ENCODE measurements around the gene DIP2C. TPM values are rescaled to one million over a fixed set of nuclear protein-coding genes. Genes with fewer than 3 reads are reported as not detected.

Gene DIP2C
- total and polyA plus RNA-seq, 3 donors from 2014 or later = 14.9 to 43.4 (median 30.1) TPM

DNA sequence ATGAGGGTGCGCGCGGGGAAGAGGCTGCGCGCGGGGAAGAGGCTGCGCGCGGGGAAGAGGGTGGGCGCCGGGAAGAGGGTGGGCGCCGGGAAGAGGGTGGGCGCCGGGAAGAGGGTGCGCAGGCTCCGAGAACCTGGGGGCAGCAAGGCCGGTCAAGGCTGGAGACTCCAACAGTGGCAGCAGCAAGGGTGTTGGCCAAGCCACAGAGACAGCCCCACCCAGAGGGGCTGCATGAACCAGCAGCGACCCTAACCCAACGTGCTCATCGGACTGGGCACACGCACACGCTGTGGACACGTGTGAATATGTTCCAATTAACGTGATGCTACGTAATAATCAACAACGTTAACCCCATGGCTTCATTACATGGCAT, 48.8 kb downstream of the DIP2C start:
- TF ChIP-seq, protein P1, sequence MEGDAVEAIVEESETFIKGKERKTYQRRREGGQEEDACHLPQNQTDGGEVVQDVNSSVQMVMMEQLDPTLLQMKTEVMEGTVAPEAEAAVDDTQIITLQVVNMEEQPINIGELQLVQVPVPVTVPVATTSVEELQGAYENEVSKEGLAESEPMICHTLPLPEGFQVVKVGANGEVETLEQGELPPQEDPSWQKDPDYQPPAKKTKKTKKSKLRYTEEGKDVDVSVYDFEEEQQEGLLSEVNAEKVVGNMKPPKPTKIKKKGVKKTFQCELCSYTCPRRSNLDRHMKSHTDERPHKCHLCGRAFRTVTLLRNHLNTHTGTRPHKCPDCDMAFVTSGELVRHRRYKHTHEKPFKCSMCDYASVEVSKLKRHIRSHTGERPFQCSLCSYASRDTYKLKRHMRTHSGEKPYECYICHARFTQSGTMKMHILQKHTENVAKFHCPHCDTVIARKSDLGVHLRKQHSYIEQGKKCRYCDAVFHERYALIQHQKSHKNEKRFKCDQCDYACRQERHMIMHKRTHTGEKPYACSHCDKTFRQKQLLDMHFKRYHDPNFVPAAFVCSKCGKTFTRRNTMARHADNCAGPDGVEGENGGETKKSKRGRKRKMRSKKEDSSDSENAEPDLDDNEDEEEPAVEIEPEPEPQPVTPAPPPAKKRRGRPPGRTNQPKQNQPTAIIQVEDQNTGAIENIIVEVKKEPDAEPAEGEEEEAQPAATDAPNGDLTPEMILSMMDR (IDR thresholded peaks at IDR 0.05) = no peak
- TF ChIP-seq POLR2A (IDR thresholded peaks at IDR 0.05) = no peak

DNA sequence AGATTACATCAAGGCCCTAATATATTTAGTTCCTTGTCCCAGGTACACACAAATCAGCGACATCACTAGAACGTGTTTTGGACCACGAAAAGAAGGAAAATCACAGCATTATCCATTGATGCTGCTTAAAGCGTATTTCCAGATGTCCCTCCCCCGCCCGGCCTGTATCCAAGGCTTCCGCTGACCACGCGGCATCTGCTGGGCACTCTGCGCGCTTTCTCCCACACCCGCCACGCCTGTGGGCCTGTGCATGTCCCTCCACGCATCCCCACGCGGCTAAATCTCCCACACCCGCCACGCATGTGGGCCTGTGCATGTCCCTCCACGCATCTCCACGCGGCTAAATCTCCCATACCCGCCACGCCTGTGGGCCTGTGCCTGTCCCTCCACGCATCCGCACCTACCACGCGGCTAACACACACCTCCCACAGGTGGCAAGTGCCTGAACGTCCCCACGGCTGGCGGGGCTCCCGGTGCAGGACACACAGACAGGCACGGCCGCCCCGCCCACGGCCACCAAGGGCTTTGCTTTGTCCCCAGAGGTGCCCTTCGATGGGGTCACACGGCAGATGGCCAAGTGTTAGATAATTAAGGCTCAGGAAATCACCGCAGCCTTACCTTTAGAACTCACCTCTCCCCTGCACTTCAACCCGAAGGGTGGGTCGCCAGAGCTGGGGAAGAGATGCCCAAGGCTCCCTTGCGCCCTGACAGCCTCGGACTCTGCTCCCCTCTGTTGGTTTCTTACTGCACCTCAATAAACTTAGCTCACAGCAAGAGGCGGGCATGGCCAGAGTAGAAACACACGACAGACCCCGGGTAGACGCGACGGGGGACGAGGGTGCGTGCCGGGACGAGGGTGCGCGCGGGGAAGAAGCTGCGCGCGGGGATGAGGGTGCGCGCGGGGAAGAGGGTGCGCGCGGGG, 49.5 kb downstream of the DIP2C start:
- Histone ChIP-seq H3K4me3 (peak overlapping the region in 1 of 2 donors; percentile 20), H3K36me3 (ENCODE audit: low read depth, missing control alignments) (no peaks in the 10 kb centered on the region), H3K4me1 (no peaks in the 10 kb centered on the region), H3K9me3 (no peaks in the 10 kb centered on the region), H3K27ac (no peak overlapping the region), H3K27me3 (no peaks in the 10 kb centered on the region)
- TF ChIP-seq, protein P1 (IDR thresholded peaks at IDR 0.05) = no peak
- TF ChIP-seq POLR2A (IDR thresholded peaks at IDR 0.05) = no peak
- 81 to 82% methylated on average over 64 of the region's 64 CpGs for WGBS, 2 donors
- DNase-seq = no peak
- intact Hi-C loops (cut with DNase I; ENCODE audit: low total_unique reads) = no loop called here

More for the DNA sequence above, 48.8 kb downstream of the DIP2C start:
- 70 to 88% methylated on average over 27 of the region's 27 CpGs for WGBS, 2 donors
- DNase-seq = no peak
- H3K4me3 ChIP-seq = peak overlapping the region in 1 of 2 donors; percentile 20
- H3K36me3 ChIP-seq (ENCODE audit: low read depth, missing control alignments) = no peaks in the 10 kb centered on the region
- intact Hi-C loops (cut with DNase I; ENCODE audit: low total_unique reads) = no loop called here
- H3K27ac ChIP-seq = no peak overlapping the region
- H3K4me1 ChIP-seq = no peaks in the 10 kb centered on the region
- H3K27me3 ChIP-seq = no peaks in the 10 kb centered on the region
- no peaks in the 10 kb centered on the region for H3K9me3 ChIP-seq

DNA sequence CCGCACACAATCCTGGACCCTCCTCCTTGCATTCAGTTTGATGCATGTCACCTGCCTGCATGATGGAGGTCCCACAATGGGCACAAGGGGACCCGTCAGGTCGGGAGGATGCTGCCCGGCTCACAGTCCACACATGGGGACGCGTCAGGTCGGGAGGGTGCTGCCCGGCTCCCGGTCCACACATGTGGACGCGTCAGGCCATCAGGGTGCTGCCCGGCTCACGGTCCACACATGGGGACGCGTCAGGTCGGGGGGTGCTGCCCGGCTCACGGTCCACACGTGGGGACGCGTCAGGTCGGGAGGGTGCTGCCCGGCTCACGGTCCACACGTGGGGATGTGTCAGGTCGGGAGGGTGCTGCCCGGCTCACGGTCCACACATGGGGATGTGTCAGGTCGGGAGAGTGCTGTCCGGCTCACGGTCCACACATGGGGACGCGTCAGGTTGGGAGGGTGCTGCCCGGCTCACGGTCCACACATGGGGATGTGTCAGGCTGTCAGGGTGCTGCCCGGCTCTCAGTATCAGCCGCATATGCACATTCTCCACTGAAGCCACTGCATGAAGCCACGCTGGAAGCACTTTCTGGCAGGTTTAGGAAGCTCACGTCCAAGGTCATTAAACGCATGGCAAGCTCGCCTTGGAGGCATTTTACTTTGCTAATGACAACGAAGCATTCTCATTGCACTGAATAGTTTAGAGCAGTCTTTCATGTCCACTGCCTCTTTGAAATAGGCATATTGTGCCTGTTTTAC, 50.3 kb downstream of the DIP2C start:
- DNase-seq = no peak
- TF ChIP-seq POLR2A (IDR thresholded peaks at IDR 0.05) = no peak
- TF ChIP-seq, protein P1 (IDR thresholded peaks at IDR 0.05) = no peak
- H3K9me3 ChIP-seq = no peaks in the 10 kb centered on the region
- no peaks in the 10 kb centered on the region for H3K27me3 ChIP-seq
- no peak overlapping the region for H3K4me3 ChIP-seq
- no peaks in the 10 kb centered on the region for H3K4me1 ChIP-seq
- H3K27ac ChIP-seq = no peak overlapping the region
- no peaks in the 10 kb centered on the region for H3K36me3 ChIP-seq (ENCODE audit: low read depth, missing control alignments)
- 82 to 86% methylated on average over 27 to 42 of the region's 42 CpGs for WGBS, 2 donors
- intact Hi-C loops (cut with DNase I; ENCODE audit: low total_unique reads) = no loop called here

DNA sequence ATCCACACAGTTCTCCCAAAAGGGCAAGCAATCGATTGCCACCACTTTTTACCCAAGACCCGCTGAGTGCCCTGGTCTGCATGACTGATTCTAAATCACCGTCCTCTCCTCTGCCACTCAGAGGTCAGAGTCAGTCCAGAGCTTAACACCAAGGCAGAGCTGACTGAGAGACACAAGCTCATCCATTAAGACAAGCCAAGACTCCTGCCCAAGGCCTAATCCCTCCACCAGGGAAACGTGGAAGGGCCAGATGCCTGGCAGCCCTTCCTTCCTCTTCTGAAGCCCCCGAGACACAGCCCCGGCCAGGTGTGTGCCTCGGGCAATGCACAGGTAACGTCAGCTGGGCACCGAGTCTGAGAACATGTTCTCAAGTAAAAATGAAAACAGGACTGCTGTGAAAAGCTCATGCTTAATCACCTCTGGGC, 51.7 kb downstream of the DIP2C start:
- TF ChIP-seq POLR2A (IDR thresholded peaks at IDR 0.05) = no peak
- TF ChIP-seq, protein P1 (IDR thresholded peaks at IDR 0.05) = no peak
- Histone ChIP-seq H3K4me1 (peaks cover 10% of the 10 kb centered on the region), H3K27ac (no peak overlapping the region), H3K4me3 (no peak overlapping the region), H3K27me3 (no peaks in the 10 kb centered on the region), H3K9me3 (no peaks in the 10 kb centered on the region), H3K36me3 (ENCODE audit: low read depth, missing control alignments) (no peaks in the 10 kb centered on the region)
- WGBS, 2 donors = 91 to 92% methylated on average over 9 of the region's 9 CpGs
- intact Hi-C loops (cut with DNase I; ENCODE audit: low total_unique reads) = no loop called here
- DNase-seq = no peak

All from testis (tissue), 3 donors.